ENCODE measurements around the gene C16orf46. TPM values are rescaled to one million over a fixed set of nuclear protein-coding genes. Genes with fewer than 3 reads are reported as not detected.

The C16orf46 gene
- total and polyA plus RNA-seq, 9 of the 15 experiments (the other 6 are each of a cell fraction or from before 2014, with no cell fraction given) = 0.10 to 0.98 (median 0.41) TPM; not detected in 1

DNA sequence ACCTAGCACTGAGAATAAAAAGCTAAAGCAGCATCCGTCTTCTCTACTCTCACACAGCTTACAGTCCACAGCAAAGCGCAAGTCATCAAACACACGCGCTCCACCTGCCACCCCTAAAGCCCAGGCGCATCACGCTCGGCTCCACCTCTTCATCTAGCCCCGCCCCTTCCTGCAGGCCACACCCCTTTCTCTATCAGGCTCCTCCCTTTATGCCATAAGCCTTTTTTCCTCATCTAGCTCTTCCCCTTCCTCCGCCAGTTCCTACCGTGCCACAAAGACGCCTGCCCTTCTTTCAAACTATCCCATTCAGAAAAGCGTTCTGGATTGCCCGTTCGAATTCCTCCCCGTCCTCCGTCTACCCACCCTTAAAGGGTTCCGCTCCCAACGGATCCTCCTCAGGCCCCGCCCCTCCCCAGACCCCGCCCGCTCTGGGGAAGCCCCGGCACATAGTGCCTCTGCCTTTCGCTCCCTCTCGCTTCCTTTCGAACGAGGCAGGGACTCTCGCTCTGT lies 417 bp downstream of the C16orf46 start (continued):
- TF ChIP-seq, protein P1, sequence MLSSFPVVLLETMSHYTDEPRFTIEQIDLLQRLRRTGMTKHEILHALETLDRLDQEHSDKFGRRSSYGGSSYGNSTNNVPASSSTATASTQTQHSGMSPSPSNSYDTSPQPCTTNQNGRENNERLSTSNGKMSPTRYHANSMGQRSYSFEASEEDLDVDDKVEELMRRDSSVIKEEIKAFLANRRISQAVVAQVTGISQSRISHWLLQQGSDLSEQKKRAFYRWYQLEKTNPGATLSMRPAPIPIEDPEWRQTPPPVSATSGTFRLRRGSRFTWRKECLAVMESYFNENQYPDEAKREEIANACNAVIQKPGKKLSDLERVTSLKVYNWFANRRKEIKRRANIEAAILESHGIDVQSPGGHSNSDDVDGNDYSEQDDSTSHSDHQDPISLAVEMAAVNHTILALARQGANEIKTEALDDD (IDR thresholded peaks at IDR 0.05) = no peak
- TF ChIP-seq KAT7 (CRISPR knock-in tag; IDR thresholded peaks at IDR 0.05; ENCODE audit: borderline replicate concordance) = peak; percentile 72; the same call in 1 of the 2 replicates
- TF ChIP-seq PRPF4 (IDR thresholded peaks at IDR 0.05; ENCODE audit: insufficient read depth, low read depth, low read length, poor library complexity, severe bottlenecking) = no peak
- no peak for TF ChIP-seq ZSCAN32 (CRISPR knock-in tag; IDR thresholded peaks at IDR 0.05)
- TF ChIP-seq TEAD2 (tag; IDR thresholded peaks at IDR 0.05) = no peak
- TF ChIP-seq, protein P2, sequence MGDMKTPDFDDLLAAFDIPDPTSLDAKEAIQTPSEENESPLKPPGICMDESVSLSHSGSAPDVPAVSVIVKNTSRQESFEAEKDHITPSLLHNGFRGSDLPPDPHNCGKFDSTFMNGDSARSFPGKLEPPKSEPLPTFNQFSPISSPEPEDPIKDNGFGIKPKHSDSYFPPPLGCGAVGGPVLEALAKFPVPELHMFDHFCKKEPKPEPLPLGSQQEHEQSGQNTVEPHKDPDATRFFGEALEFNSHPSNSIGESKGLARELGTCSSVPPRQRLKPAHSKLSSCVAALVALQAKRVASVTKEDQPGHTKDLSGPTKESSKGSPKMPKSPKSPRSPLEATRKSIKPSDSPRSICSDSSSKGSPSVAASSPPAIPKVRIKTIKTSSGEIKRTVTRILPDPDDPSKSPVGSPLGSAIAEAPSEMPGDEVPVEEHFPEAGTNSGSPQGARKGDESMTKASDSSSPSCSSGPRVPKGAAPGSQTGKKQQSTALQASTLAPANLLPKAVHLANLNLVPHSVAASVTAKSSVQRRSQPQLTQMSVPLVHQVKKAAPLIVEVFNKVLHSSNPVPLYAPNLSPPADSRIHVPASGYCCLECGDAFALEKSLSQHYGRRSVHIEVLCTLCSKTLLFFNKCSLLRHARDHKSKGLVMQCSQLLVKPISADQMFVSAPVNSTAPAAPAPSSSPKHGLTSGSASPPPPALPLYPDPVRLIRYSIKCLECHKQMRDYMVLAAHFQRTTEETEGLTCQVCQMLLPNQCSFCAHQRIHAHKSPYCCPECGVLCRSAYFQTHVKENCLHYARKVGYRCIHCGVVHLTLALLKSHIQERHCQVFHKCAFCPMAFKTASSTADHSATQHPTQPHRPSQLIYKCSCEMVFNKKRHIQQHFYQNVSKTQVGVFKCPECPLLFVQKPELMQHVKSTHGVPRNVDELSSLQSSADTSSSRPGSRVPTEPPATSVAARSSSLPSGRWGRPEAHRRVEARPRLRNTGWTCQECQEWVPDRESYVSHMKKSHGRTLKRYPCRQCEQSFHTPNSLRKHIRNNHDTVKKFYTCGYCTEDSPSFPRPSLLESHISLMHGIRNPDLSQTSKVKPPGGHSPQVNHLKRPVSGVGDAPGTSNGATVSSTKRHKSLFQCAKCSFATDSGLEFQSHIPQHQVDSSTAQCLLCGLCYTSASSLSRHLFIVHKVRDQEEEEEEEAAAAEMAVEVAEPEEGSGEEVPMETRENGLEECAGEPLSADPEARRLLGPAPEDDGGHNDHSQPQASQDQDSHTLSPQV (IDR thresholded peaks at IDR 0.05) = no peak
- no peak for TF ChIP-seq GABPA (tag; conservative IDR thresholded peaks at IDR 0.05; ENCODE audit: low read depth)
- TF ChIP-seq, protein P3, sequence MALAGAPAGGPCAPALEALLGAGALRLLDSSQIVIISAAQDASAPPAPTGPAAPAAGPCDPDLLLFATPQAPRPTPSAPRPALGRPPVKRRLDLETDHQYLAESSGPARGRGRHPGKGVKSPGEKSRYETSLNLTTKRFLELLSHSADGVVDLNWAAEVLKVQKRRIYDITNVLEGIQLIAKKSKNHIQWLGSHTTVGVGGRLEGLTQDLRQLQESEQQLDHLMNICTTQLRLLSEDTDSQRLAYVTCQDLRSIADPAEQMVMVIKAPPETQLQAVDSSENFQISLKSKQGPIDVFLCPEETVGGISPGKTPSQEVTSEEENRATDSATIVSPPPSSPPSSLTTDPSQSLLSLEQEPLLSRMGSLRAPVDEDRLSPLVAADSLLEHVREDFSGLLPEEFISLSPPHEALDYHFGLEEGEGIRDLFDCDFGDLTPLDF (CRISPR knock-in tag; IDR thresholded peaks at IDR 0.05) = no peak
- TF ChIP-seq, protein P4, sequence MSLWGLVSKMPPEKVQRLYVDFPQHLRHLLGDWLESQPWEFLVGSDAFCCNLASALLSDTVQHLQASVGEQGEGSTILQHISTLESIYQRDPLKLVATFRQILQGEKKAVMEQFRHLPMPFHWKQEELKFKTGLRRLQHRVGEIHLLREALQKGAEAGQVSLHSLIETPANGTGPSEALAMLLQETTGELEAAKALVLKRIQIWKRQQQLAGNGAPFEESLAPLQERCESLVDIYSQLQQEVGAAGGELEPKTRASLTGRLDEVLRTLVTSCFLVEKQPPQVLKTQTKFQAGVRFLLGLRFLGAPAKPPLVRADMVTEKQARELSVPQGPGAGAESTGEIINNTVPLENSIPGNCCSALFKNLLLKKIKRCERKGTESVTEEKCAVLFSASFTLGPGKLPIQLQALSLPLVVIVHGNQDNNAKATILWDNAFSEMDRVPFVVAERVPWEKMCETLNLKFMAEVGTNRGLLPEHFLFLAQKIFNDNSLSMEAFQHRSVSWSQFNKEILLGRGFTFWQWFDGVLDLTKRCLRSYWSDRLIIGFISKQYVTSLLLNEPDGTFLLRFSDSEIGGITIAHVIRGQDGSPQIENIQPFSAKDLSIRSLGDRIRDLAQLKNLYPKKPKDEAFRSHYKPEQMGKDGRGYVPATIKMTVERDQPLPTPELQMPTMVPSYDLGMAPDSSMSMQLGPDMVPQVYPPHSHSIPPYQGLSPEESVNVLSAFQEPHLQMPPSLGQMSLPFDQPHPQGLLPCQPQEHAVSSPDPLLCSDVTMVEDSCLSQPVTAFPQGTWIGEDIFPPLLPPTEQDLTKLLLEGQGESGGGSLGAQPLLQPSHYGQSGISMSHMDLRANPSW (CRISPR knock-in tag; IDR thresholded peaks at IDR 0.05) = no peak
- TF ChIP-seq ZNF140 (CRISPR knock-in tag; IDR thresholded peaks at IDR 0.05) = no peak
- TF ChIP-seq SLC30A9 (CRISPR knock-in tag; IDR thresholded peaks at IDR 0.05) = no peak
- TF ChIP-seq CCAR2 (IDR thresholded peaks at IDR 0.05; ENCODE audit: low read depth, low read length) = no peak
- no peak for TF ChIP-seq ZNF561 (CRISPR knock-in tag; conservative IDR thresholded peaks at IDR 0.05)
- TF ChIP-seq NCOR1 (IDR thresholded peaks at IDR 0.05) = no peak
- TF ChIP-seq CBX3 (IDR thresholded peaks at IDR 0.05; ENCODE audit: borderline replicate concordance in 1 of 2, low read length in 2 of 2) = peak in 1 of 2 experiments; percentile 62; a peak in 1 of 3 replicates
- TF ChIP-seq ARHGAP35 (IDR thresholded peaks at IDR 0.05; ENCODE audit: partially characterized antibody) = no peak
- TF ChIP-seq KDM5B (IDR thresholded peaks at IDR 0.05; ENCODE audit: insufficient replicate concordance, low read depth, low read length) = no peak
- no peak for TF ChIP-seq RBM22 (IDR thresholded peaks at IDR 0.05; ENCODE audit: low read depth, low read length, poor library complexity, severe bottlenecking)
- TF ChIP-seq KAT8 (IDR thresholded peaks at IDR 0.05; ENCODE audit: low read depth) = no peak
- TF ChIP-seq ZNF408 (CRISPR knock-in tag; IDR thresholded peaks at IDR 0.05; ENCODE audit: low read depth) = no peak
